Brain microvascular endothelial cell (primary cell): ENCODE results near the gene THSD4.

Source experiments
- DNase-seq: peaks from one replicate; pipeline ENCODE4 v3.0.0-alpha.2; 2020
- H3K27ac ChIP-seq: fragments of 250-450 bp; sonication (Bioruptor Pico); 2 replicates; pipeline ENCODE4 v1.5.1; 2020; ENCODE audit warnings: mild to moderate bottlenecking, moderate library complexity
- H3K27me3 ChIP-seq: fragments of 250-450 bp; sonication (Bioruptor Pico); replicated peaks from 2 replicates; pipeline ENCODE4 v1.5.1; 2020; ENCODE audit warnings: mild to moderate bottlenecking
- H3K36me3 ChIP-seq: fragments of 250-450 bp; sonication (Bioruptor Pico); replicated peaks from 2 replicates; pipeline ENCODE4 v1.5.1; 2020; ENCODE audit warnings: mild to moderate bottlenecking
- H3K4me3 ChIP-seq: 2 replicates; pipeline ENCODE4 v1.5.1; 2011; ENCODE audit warnings: low read depth, mild to moderate bottlenecking, control low read depth, low read length, moderate library complexity
- CTCF ChIP-seq: IDR thresholded peaks from 2 replicates; pipeline ENCODE4 v1.5.1; 2011; ENCODE audit warnings: low read depth, mild to moderate bottlenecking, moderate library complexity, low read length, control low read depth, inconsistent platforms; ENCODE audit errors: missing control alignments
- in situ Hi-C: cut with HindIII; loops from 2 replicates; pipeline ENCODE4 v1.10.0; 2017; ENCODE audit warnings: low sequenced_read_pairs, low pct_ligation_motif_present

THSD4 gene

GRCh38 chr15:71612397-71612722 lies 497.1 kb downstream of the THSD4 start:
- Histone ChIP-seq H3K27me3 (no peaks in the 10 kb centered on the region), H3K36me3 (no peaks in the 10 kb centered on the region), H3K27ac (no peak overlapping the region), H3K4me3 (no peak overlapping the region)
- in situ Hi-C loops, result no loop called here
- TF ChIP-seq CTCF, result no peak
- DNase-seq, result no peak

GRCh38 chr15:71612869-71613268 lies 497.6 kb downstream of the THSD4 start:
- in situ Hi-C loops, result no loop called here
- no peak for TF ChIP-seq CTCF
- no peak for DNase-seq
- Histone ChIP-seq H3K36me3 (no peaks in the 10 kb centered on the region), H3K27ac (no peak overlapping the region), H3K27me3 (no peaks in the 10 kb centered on the region), H3K4me3 (no peak overlapping the region)

- no peak for TF ChIP-seq CTCF
- in situ Hi-C loops, result no loop called here
- Histone ChIP-seq H3K36me3 (no peaks in the 10 kb centered on the region), H3K27me3 (no peaks in the 10 kb centered on the region), H3K27ac (no peak overlapping the region), H3K4me3 (no peak overlapping the region)
- no peak for DNase-seq
These were observed 507.8 kb downstream of the THSD4 start for GRCh38 chr15:71623111-71623510.

DNA sequence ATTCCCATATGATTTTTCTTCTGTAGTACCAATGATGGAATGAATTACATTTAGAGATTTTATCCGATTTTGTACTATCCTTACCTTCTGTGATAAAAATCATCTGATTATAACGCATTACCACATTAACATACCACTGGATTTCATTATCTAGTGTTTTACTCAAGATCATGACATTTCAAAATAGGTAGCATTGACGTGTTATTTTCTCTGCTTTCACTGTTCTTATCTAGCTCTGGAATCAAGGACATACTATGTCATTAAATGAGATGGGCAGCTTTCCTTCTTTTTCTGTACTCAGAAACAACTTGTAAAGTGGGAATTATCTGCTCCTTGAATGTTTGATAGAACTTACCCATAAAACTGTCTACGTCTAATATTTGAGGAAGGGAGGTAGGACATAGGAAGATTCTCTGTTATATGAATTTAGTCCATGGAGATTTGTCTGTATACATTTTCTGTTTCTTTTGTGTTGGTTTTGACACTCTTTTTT lies 511.4 kb downstream of the THSD4 start:
- in situ Hi-C loops, result no loop called here
- Histone ChIP-seq H3K4me3 (no peak overlapping the region), H3K27ac (no peak overlapping the region), H3K36me3 (no peaks in the 10 kb centered on the region), H3K27me3 (no peaks in the 10 kb centered on the region)
- no peak for DNase-seq
- no peak for TF ChIP-seq CTCF

- H3K4me3 ChIP-seq, result no peak overlapping the region
- no peaks in the 10 kb centered on the region for H3K27me3 ChIP-seq
- H3K27ac ChIP-seq, result no peak overlapping the region
- in situ Hi-C loops, result no loop called here
- TF ChIP-seq CTCF, result no peak
- DNase-seq, result no peak
- H3K36me3 ChIP-seq, result no peaks in the 10 kb centered on the region
These were observed 511.9 kb downstream of the THSD4 start for GRCh38 chr15:71627188-71627587.

- no peak for TF ChIP-seq CTCF
- no peak for DNase-seq
- no peak overlapping the region for H3K27ac ChIP-seq
- in situ Hi-C loops, result no loop called here
- no peaks in the 10 kb centered on the region for H3K27me3 ChIP-seq
- no peak overlapping the region for H3K4me3 ChIP-seq
- H3K36me3 ChIP-seq, result no peaks in the 10 kb centered on the region
These were observed 512.3 kb downstream of the THSD4 start for GRCh38 chr15:71627604-71628003.
